Aorta (tissue), 5 donors: Measurements from ENCODE around the gene TRPM1. TPM values are rescaled to one million over a fixed set of nuclear protein-coding genes. Genes with fewer than 3 reads are reported as not detected.
A peak's percentile ranks its signal among the peaks of the same experiment; 100 is the strongest.

ENCODE experiments used
- ATAC-seq: fragments of 200-7000 bp; cut with Tn5 transposase; one replicate; pipeline ENCODE4 v1.9.1; 2022; ENCODE audit warnings: moderate library complexity; ENCODE audit not compliant: low FRiP score
- DNase-seq, 2 donors: peaks; one replicate each; pipeline ENCODE4 v3.0.0-alpha.2; 2020
- H3K27ac ChIP-seq, 2 donors: one replicate each; pipeline ENCODE4 v1.5.1; 2013; ENCODE audit warnings: low read length in 2 of 2, mild to moderate bottlenecking in 2 of 2, moderate library complexity in 2 of 2, control low read depth in 1 of 2, inconsistent platforms in 1 of 2, low read depth in 1 of 2
- H3K27me3 ChIP-seq, 2 donors: one replicate each; pipeline ENCODE4 v1.6.1; 2013; ENCODE audit warnings: control low read depth in 1 of 2, low read length in 1 of 2, mild to moderate bottlenecking in 1 of 2, moderate library complexity in 1 of 2; ENCODE audit not compliant: insufficient read depth in 2 of 2, control insufficient read depth in 1 of 2
- H3K36me3 ChIP-seq, 2 donors: one replicate each; pipeline ENCODE4 v1.6.1; 2013; ENCODE audit warnings: control low read depth in 1 of 2, low read length in 1 of 2, mild to moderate bottlenecking in 1 of 2; ENCODE audit not compliant: insufficient read depth in 2 of 2, control insufficient read depth in 1 of 2
- H3K4me1 ChIP-seq, 2 donors: one replicate each; pipeline ENCODE4 v1.6.1; 2013; ENCODE audit warnings: low read length in 2 of 2, control low read depth in 1 of 2, mild to moderate bottlenecking in 1 of 2, moderate library complexity in 1 of 2; ENCODE audit not compliant: insufficient read depth in 2 of 2, control insufficient read depth in 1 of 2
- H3K4me3 ChIP-seq, 2 donors: one replicate each; pipeline ENCODE4 v1.5.1; 2013; ENCODE audit warnings: low read length in 2 of 2, control low read depth in 1 of 2, mild to moderate bottlenecking in 1 of 2
- H3K9me3 ChIP-seq: one replicate; pipeline ENCODE4 v1.6.1; 2013; ENCODE audit warnings: mild to moderate bottlenecking, low read length; ENCODE audit not compliant: control insufficient read depth
- WGBS, 2 donors: extraction: QIAGEN DNeasy Blood & Tissue Kit; methylation state at CpG; one replicate each; pipeline ENCODE4 v1.1.7; 2013; 5-methylcytosine and 5-hydroxymethylcytosine counted together
- intact Hi-C, 2 donors: fragments of 100-400 bp; cut with DNase I; formaldehyde crosslinking; loops; one replicate each; pipeline versions ENCODE4 v1.14.2 to v1.15.0; 2022
- polyA plus RNA-seq, 2 donors: library from polyadenylated mRNA; stranded (reverse); fragments of 200-250 nt; gene quantifications; one replicate each; pipeline ENCODE4 v1.2.3, GENCODE V29; 2013
- total RNA-seq, 2 donors: library from RNA; stranded (reverse); fragmentation: NEBNext Ultra II Directional; extraction: Animal tissue kit (Norgen Biotek cat#: 25700); gene quantifications; one replicate each; pipeline ENCODE4 v1.2.1, GENCODE V29; 2021
- donor health status: healthy with polysubstance abuse.
- donor health status: Bipolar disorder and iron deficiency.
- donor health status: DM: no; HTN: no; CAD: no.
- donor health status: DM: no; HTN: no; CAD: no.
- donor health status: DM: yes; HTN: yes; CAD: no.

The TRPM1 gene
- total and polyA plus RNA-seq, 4 donors = not detected

- peaks cover 2% of the 10 kb centered on the region for H3K9me3 ChIP-seq
- 41 to 50% methylated on average over 2 of the region's 2 CpGs for WGBS, 2 donors
- no peaks in the 10 kb centered on the region for H3K4me1 ChIP-seq
- intact Hi-C loops = no loop called here
- H3K27ac ChIP-seq = no peak overlapping the region
- ATAC-seq = no peak
- no peaks in the 10 kb centered on the region for H3K36me3 ChIP-seq
- DNase-seq = no peak
- H3K4me3 ChIP-seq = no peak overlapping the region
- H3K27me3 ChIP-seq = no peaks in the 10 kb centered on the region
Measured at GRCh38 chr15:31013863-31014607, 87.5 kb downstream of the TRPM1 start.

GRCh38 chr15:31012455-31012854 lies 89.1 kb downstream of the TRPM1 start:
- intact Hi-C loops = no loop called here
- DNase-seq = no peak
- H3K9me3 ChIP-seq = peaks cover 2% of the 10 kb centered on the region

GRCh38 chr15:31010036-31010435 lies 91.5 kb downstream of the TRPM1 start:
- intact Hi-C loops = no loop called here
- no peaks in the 10 kb centered on the region for H3K36me3 ChIP-seq
- DNase-seq (no peak), ATAC-seq (no peak)
- no peak overlapping the region for H3K27ac ChIP-seq
- H3K9me3 ChIP-seq = peaks cover 2% of the 10 kb centered on the region
- H3K4me3 ChIP-seq = no peak overlapping the region
- 88 to 92% methylated on average over 1 of the region's 1 CpG for WGBS, 2 donors
- H3K4me1 ChIP-seq = no peaks in the 10 kb centered on the region
- H3K27me3 ChIP-seq = no peaks in the 10 kb centered on the region

More at GRCh38 chr15:31012455-31012854, 89.1 kb downstream of the TRPM1 start:
- H3K36me3 ChIP-seq = no peaks in the 10 kb centered on the region
- no peak for ATAC-seq
- H3K4me1 ChIP-seq = no peaks in the 10 kb centered on the region
- H3K27ac ChIP-seq = no peak overlapping the region
- WGBS, 2 donors = 83 to 93% methylated on average over 2 of the region's 2 CpGs
- H3K27me3 ChIP-seq = no peaks in the 10 kb centered on the region
- H3K4me3 ChIP-seq = no peak overlapping the region

GRCh38 chr15:31005660-31006059 lies 95.9 kb downstream of the TRPM1 start:
- no peaks in the 10 kb centered on the region for H3K4me1 ChIP-seq
- intact Hi-C loops = no loop called here
- H3K4me3 ChIP-seq = no peak overlapping the region
- DNase-seq (no peak), ATAC-seq (no peak)
- WGBS, 2 donors = 71 to 81% methylated on average over 2 of the region's 2 CpGs
- H3K36me3 ChIP-seq = no peaks in the 10 kb centered on the region
- no peak overlapping the region for H3K27ac ChIP-seq
- H3K9me3 ChIP-seq = no peaks in the 10 kb centered on the region
- no peaks in the 10 kb centered on the region for H3K27me3 ChIP-seq

DNA sequence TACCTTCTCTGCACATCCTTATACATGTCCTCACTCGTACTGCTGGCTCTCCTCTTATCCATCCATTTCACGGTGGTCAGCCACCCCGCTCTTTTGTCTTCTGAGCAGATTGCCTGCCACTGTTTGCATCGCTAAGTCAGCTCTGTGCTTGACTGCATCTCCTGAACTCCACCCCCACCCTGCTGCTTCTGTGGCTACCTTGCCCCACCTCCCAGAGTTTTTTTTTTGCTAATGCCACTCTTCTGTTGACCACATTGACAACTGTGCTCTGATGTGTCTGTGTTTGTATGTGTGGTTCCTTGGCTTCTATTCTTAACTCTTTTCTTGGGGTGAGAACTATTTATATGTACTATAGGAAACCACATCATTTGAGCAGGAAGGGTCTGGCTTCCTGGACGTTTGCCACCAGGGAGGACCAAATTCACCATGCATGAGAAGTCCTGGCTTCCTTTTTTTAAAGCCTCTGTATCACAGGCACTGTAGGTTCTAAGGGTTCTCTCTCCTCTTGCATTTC lies 97.2 kb downstream of the TRPM1 start:
- peak; percentile 33 for ATAC-seq

DNA sequence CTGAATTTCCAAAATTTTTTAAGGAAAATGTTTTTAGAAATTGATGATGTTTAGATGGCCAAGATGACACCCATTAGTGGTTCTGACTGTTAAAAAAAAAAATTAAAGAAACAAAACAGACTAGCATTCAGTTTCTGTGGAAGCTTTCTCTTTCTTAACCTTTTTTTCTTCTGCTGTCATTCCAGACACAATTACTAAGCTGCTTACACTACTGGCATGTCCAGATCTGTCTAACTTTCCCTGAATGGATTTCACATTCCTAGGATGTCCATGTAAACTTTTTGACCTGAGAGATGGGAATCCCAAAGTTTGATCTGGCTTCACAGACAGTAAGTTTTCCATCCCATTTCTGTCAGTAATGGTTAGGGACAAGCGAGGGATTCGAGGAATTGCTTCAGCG lies 99.8 kb downstream of the TRPM1 start:
- Histone ChIP-seq H3K9me3 (peaks cover 3% of the 10 kb centered on the region), H3K36me3 (no peaks in the 10 kb centered on the region), H3K4me3 (no peak overlapping the region), H3K27ac (no peak overlapping the region), H3K4me1 (no peaks in the 10 kb centered on the region), H3K27me3 (no peaks in the 10 kb centered on the region)
- DNase-seq (no peak), ATAC-seq (no peak)
- intact Hi-C loops = no loop called here
- 92 to 95% methylated on average over 3 of the region's 3 CpGs for WGBS, 2 donors

More for the DNA sequence above, 97.2 kb downstream of the TRPM1 start:
- intact Hi-C loops = no loop called here
- no peak overlapping the region for H3K4me3 ChIP-seq
- 32 to 33% methylated on average over 5 of the region's 5 CpGs for WGBS, 2 donors
- no peak overlapping the region for H3K27ac ChIP-seq
- no peaks in the 10 kb centered on the region for H3K27me3 ChIP-seq
- no peaks in the 10 kb centered on the region for H3K36me3 ChIP-seq
- peak in 1 of 2 donors; percentile 51 for DNase-seq
- H3K4me1 ChIP-seq = no peaks in the 10 kb centered on the region
- no peaks in the 10 kb centered on the region for H3K9me3 ChIP-seq

GRCh38 chr15:30999729-31000128 lies 101.8 kb downstream of the TRPM1 start:
- ATAC-seq = no peak
- intact Hi-C loops = loop anchor here in 1 of 2 donors (10.0 kb wide), 2 partner anchors 325 to 485 kb away; partner anchors contain the start of gene KLF13
- no peak overlapping the region for H3K4me3 ChIP-seq
- peaks cover 3% of the 10 kb centered on the region for H3K9me3 ChIP-seq
- H3K36me3 ChIP-seq = no peaks in the 10 kb centered on the region
- no peaks in the 10 kb centered on the region for H3K4me1 ChIP-seq
- 83% methylated on average over 3 of the region's 3 CpGs for WGBS, 2 donors
- H3K27ac ChIP-seq = no peak overlapping the region
- H3K27me3 ChIP-seq = no peaks in the 10 kb centered on the region
- no peak for DNase-seq

DNA sequence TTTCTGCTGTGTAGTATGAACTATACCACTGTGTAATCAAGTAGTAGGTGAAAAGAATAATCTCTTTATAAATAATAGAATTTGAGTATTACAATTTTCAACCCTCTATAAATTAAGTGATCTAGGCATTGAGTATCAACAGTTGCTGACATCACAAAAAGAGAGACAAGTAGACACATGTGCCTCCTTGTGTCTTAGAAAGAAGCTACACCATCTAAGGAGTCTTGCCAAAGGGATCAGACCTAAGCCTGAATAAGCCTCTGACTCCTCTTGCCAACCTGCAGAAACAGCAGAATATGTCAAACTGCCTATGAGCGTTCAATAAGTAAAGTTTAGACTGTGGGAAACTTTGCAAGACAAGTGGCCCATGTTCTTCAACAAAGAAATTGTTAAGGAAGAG lies 104.3 kb downstream of the TRPM1 start:
- Histone ChIP-seq H3K4me1 (no peaks in the 10 kb centered on the region), H3K27me3 (no peaks in the 10 kb centered on the region), H3K4me3 (no peak overlapping the region), H3K9me3 (peaks cover 3% of the 10 kb centered on the region), H3K27ac (no peak overlapping the region), H3K36me3 (no peaks in the 10 kb centered on the region)
- 91 to 95% methylated on average over 1 of the region's 1 CpG for WGBS, 2 donors
- ATAC-seq (no peak), DNase-seq (no peak)
- intact Hi-C loops = loop anchor here in 1 of 2 donors (10.0 kb wide), 2 partner anchors 328 to 488 kb away; partner anchors contain the start of gene KLF13
